Muscle layer of duodenum (tissue), 2 donors: ENCODE measurements around the gene TINCR.
"Not testable (repeated sequence)": the region's sequence is repeated elsewhere in the genome, so short reads cannot be mapped to it uniquely, and the experiment has no call there.

ENCODE experiments used
- H3K27ac ChIP-seq: one replicate; pipeline ENCODE4 v1.7.0; 2013; ENCODE audit warnings: mild to moderate bottlenecking, low read length
- H3K27me3 ChIP-seq: one replicate; pipeline ENCODE4 v1.7.0; 2013; ENCODE audit warnings: low read depth, mild to moderate bottlenecking, control low read depth, low read length
- H3K36me3 ChIP-seq, 2 donors: one replicate each; pipeline ENCODE4 v1.7.0; 2013; ENCODE audit warnings: low read length in 2 of 2, control low read depth in 1 of 2, mild to moderate bottlenecking in 1 of 2; ENCODE audit not compliant: insufficient read depth in 2 of 2, control insufficient read depth in 1 of 2
- H3K4me1 ChIP-seq, 2 donors: one replicate each; pipeline ENCODE4 v1.7.0; 2013; ENCODE audit warnings: low read length in 2 of 2, mild to moderate bottlenecking in 2 of 2, control low read depth in 1 of 2, moderate library complexity in 1 of 2; ENCODE audit not compliant: insufficient read depth in 2 of 2, control insufficient read depth in 1 of 2
- H3K4me3 ChIP-seq, 2 donors: one replicate each; pipeline ENCODE4 v1.7.0; 2013; ENCODE audit warnings: low read length in 2 of 2, low read depth in 1 of 2, mild to moderate bottlenecking in 1 of 2
- H3K9me3 ChIP-seq, 2 donors: one replicate each; pipeline ENCODE4 v1.7.0; 2013; ENCODE audit warnings: low read length in 2 of 2, control low read depth in 1 of 2, mild to moderate bottlenecking in 1 of 2; ENCODE audit not compliant: control insufficient read depth in 1 of 2
- donor health status: healthy.

TINCR gene

DNA sequence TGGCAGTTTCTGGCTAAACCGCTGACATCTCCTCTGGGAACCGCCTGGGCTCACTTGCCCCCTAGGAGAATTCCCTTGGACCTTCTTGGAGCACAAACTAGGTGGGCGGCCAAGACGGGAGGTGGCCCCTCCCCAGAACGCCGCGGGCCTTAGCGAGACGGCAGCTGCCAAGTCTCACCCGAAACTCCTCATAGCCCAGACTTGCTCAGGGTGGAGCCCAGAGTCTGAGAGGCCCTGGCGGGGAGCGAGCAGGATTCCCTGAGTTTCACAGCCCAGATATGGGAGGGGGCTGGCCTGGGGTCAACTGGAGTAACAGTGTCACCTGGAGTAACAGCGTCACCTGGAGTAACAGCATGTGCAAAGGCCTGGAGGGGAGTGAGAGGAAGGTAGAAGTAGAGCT is 10.1 kb downstream of the TINCR start:
- no peak overlapping the region for H3K4me3 ChIP-seq

DNA sequence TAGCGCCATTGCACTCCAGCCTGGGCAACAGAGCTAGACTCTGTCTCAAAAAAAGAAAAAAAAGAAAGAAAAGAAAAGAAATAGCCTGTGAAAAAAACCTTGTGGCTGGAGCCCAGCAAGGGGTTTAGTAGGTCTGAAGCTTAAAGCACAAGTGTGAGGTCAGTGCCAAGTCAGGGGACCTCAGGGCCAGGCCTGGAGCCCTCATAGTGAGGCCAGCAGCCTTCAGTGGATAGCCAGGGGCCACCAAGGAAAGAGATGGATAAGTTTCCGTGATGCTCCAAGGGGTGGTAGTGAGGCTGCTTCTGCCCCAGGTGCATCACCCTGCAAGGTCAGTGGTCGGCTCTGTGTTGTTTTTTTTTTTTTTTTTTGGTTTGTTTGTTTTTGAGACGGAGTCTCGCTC is 12.9 kb downstream of the TINCR start:
- Histone ChIP-seq H3K27ac (no peak overlapping the region), H3K36me3 (no peaks in the 10 kb centered on the region), H3K4me3 (no peak overlapping the region), H3K27me3 (no peaks in the 10 kb centered on the region), H3K9me3 (no peaks in the 10 kb centered on the region), H3K4me1 (no peaks in the 10 kb centered on the region)

More for the DNA sequence above, 10.1 kb downstream of the TINCR start:
- H3K27ac ChIP-seq: no peak overlapping the region
- no peaks in the 10 kb centered on the region for H3K36me3 ChIP-seq
- no peaks in the 10 kb centered on the region for H3K27me3 ChIP-seq
- no peaks in the 10 kb centered on the region for H3K4me1 ChIP-seq
- H3K9me3 ChIP-seq: peaks cover 10 to 12% of the 10 kb centered on the region in 2 donors

- Histone ChIP-seq H3K36me3 (no peaks in the 10 kb centered on the region), H3K27me3 (no peaks in the 10 kb centered on the region), H3K27ac (no peak overlapping the region), H3K4me1 (no peaks in the 10 kb centered on the region), H3K4me3 (no peak overlapping the region), H3K9me3 (no peaks in the 10 kb centered on the region)
These were observed 13.9 kb downstream of the TINCR start for GRCh38 chr19:5553892-5554291.

- Histone ChIP-seq H3K9me3 (no peaks in the 10 kb centered on the region), H3K4me1 (no peaks in the 10 kb centered on the region), H3K4me3 (no peak overlapping the region), H3K27ac (no peak overlapping the region), H3K27me3 (no peaks in the 10 kb centered on the region), H3K36me3 (no peaks in the 10 kb centered on the region)
These were observed 19.9 kb downstream of the TINCR start for GRCh38 chr19:5547881-5548280.

GRCh38 chr19:5545984-5546383 is 21.8 kb downstream of the TINCR start:
- H3K4me1 ChIP-seq: no peaks in the 10 kb centered on the region

DNA sequence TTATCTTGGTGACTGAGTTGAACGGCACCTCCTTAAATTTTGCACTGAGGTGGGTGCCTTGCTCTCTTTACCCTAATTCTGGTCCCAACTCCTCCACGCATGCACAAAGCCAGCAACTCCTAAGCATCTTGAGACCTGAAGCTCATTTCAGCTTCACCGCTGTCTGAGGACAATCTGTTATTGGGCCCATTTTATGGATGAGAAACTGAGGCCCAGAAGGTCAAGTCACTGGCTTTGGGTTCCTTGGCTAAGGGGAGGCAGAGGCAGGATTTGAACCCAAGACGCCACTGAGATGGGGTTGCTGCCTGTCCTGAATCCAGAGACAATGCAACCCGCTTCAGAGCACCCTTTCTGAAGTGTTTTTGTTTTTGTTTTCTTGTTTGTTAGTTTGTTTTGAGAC is 22.7 kb downstream of the TINCR start:
- Histone ChIP-seq H3K4me1 (no peaks in the 10 kb centered on the region), H3K36me3 (no peaks in the 10 kb centered on the region), H3K27me3 (no peaks in the 10 kb centered on the region), H3K27ac (no peak overlapping the region), H3K9me3 (no peaks in the 10 kb centered on the region), H3K4me3 (no peak overlapping the region)

More at GRCh38 chr19:5545984-5546383, 21.8 kb downstream of the TINCR start:
- Histone ChIP-seq H3K36me3 (no peaks in the 10 kb centered on the region), H3K27me3 (no peaks in the 10 kb centered on the region), H3K27ac (no peak overlapping the region), H3K4me3 (no peak overlapping the region), H3K9me3 (no peaks in the 10 kb centered on the region)

GRCh38 chr19:5542665-5543064 is 25.1 kb downstream of the TINCR start:
- no peak overlapping the region for H3K4me3 ChIP-seq
- H3K36me3 ChIP-seq: no peaks in the 10 kb centered on the region
- H3K27ac ChIP-seq: no peak overlapping the region
- H3K4me1 ChIP-seq: peaks cover 0 to 7% of the 10 kb centered on the region in 2 donors
- peaks cover 2% of the 10 kb centered on the region for H3K27me3 ChIP-seq
- no peaks in the 10 kb centered on the region for H3K9me3 ChIP-seq

DNA sequence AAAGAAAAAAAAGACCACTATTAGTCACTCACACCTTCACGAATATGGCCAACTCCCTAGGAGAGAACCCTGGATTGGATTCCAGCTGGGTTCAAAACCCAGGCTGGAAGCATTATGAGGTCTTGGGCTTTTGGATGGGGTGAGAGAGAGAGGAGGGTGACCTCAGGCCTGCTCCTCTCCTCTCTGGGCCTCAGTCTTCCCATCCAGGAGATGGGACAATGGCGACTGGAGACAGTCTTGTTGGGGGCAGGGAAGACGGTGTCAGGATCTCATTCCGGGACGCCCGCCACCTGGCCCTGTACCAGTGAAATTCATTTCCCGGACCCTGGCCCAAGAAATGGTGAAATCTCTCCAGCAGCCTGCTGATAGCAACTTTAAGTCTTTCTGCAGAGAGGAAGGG is 26.3 kb downstream of the TINCR start:
- Histone ChIP-seq H3K27me3 (peaks cover 3% of the 10 kb centered on the region), H3K4me3 (no peak overlapping the region), H3K4me1 (peaks cover 0 to 11% of the 10 kb centered on the region in 2 donors), H3K9me3 (no peaks in the 10 kb centered on the region), H3K36me3 (no peaks in the 10 kb centered on the region), H3K27ac (no peak overlapping the region)

DNA sequence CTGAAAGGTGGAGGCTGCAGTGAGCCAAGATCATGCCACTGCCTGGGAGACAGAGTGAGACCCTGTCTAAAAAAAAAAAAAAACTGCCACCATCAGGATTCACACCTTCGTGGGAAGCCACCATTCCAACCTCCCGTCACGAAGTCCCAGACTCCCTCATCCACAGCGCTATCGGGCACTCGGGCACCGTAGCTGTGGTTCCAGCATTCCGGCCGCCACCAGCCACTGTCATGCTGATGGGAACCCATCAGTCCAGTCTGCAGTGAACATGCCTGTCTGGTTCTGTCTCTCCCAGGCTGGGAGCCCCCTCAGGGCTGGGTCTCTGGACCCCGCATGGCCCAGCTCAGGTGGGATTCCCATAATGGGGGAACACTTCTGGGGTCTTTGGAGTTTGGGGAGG is 27.5 kb downstream of the TINCR start:
- Histone ChIP-seq H3K27me3 (peaks cover 3% of the 10 kb centered on the region), H3K9me3 (peaks cover 0 to 2% of the 10 kb centered on the region in 2 donors)

DNA sequence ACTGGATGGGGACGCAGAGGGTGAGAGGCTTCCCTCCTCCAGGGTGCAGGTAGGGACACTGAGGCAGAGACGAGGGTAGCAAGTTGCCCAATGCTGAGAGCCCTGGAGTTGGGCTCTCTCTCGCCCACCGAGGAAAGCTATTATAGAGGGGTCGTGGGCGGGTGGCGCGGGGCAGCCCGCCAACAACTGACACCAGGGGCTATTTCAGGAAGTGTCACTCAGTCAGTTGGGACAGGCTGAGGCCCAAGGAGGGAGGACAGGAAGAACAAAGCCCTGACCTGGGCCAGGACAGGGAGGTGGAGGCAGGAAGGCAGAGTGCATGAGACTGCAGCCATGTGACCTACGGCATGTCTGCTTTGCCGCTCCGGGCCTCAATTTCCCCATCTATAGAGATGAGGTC is 29.9 kb downstream of the TINCR start:
- Histone ChIP-seq H3K36me3 (no peaks in the 10 kb centered on the region), H3K27ac (no peak overlapping the region), H3K4me3 (no peak overlapping the region), H3K9me3 (peaks cover 5 to 21% of the 10 kb centered on the region in 2 donors), H3K4me1 (peaks cover 0 to 15% of the 10 kb centered on the region in 2 donors), H3K27me3 (peaks cover 3% of the 10 kb centered on the region)

More for the DNA sequence above, 27.5 kb downstream of the TINCR start:
- H3K4me3 ChIP-seq: no peak overlapping the region
- H3K36me3 ChIP-seq: no peaks in the 10 kb centered on the region
- no peak overlapping the region for H3K27ac ChIP-seq
- peaks cover 0 to 15% of the 10 kb centered on the region in 2 donors for H3K4me1 ChIP-seq

DNA sequence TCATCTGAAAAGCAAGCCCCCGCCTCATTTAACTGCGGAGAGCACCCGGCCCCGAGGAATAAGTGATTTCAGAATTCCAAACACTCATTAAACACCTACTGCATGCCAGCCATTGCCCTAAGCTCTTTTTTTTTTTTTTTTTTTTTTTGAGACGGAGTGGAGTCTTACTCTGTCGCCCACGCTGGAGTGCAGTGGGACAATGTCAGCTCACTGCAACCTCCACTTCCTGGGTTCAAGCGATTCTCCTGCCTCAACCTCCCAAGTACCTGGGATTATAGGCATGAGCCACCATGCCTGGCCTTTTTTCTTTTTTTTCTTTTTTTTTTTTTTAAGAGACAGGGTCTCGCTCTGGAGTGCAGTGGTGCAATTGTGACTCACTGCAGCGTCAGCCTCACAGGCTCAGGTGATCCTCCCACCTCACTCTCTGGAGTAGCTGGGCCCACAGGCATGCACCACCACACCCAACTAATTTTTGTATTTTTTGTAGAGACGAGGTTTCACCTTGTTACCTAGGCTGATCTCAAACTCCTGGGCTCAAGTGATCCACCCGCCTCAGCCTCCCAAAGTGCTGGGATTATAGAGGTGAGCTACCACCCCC is 30.7 kb downstream of the TINCR start:
- H3K27ac ChIP-seq, H3K36me3 ChIP-seq, H3K27me3 ChIP-seq: not testable (repeated sequence)
- peaks cover 5 to 21% of the 10 kb centered on the region in 2 donors for H3K9me3 ChIP-seq
- H3K4me1 ChIP-seq: peaks cover 0 to 15% of the 10 kb centered on the region in 2 donors
- H3K4me3 ChIP-seq: peak overlapping the region in 1 of 2 donors; percentile 44

DNA sequence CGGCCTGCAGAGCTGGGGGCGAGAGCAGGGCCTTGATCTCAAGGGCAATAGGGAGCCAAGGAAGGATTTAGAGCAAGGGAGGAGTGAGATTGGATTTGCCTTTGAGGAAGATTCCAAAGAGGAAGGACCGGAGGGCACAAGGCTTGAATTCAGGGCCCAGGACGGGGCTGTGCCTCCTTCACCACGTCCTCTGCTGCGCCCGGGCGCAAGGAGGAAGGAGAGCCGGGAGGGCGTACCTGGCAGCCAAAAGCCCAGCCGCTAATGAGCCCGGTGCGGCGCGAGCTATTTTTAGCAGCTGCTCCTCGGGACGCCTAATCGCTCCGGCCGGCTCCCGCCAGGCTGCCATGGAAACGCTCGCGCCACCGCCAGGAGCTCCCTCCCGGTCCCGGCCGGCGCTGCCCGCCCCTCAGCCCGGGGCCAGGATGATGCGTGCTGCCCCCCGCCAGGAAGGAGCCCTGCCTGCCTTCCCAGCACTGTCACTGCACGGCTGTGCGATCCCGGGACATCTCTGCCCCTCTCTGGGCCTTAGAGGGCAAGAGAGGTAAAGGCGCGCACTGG is 31.3 kb downstream of the TINCR start:
- H3K4me3 ChIP-seq: peak overlapping the region in 1 of 2 donors; percentile 44
- peaks cover 5 to 21% of the 10 kb centered on the region in 2 donors for H3K9me3 ChIP-seq
- peaks cover 3% of the 10 kb centered on the region for H3K27me3 ChIP-seq
- peaks cover 0 to 15% of the 10 kb centered on the region in 2 donors for H3K4me1 ChIP-seq
- H3K27ac ChIP-seq: no peak overlapping the region
- no peaks in the 10 kb centered on the region for H3K36me3 ChIP-seq
